PC-3 (cell line): ENCODE measurements around the gene TRPM2. TPM values are rescaled to one million over a fixed set of nuclear protein-coding genes. Genes with fewer than 3 reads are reported as not detected.

Experiments used
- ATAC-seq: fragments of 200-7000 bp; cut with Tn5 transposase; 2 replicates; pipeline ENCODE4 v1.9.1; 2020; ENCODE audit warnings: mild to moderate bottlenecking, moderate library complexity
- BruUV-seq: library from RNA; stranded (reverse); fragments of 400-500 nt; replicated peaks from 2 replicates; lab custom pipeline; 2021; lab: Mats Ljungman, UMichigan
- CTCF ChIA-PET: fragments of 300-600 bp; sonication (Branson Sonifier 250); formaldehyde crosslinking; loops from one replicate; lab custom pipeline; 2022; ENCODE audit warnings: antibody characterized with exemption; lab: Charles Lee
- POLR2A ChIA-PET: fragments of 300-600 bp; sonication (Branson Sonifier 250); formaldehyde crosslinking; loops from one replicate; lab custom pipeline; 2022; ENCODE audit warnings: antibody characterized with exemption; ENCODE audit not compliant: unreplicated experiment; lab: Charles Lee
- DNase-seq: peaks from one replicate; pipeline ENCODE4 v3.0.0-alpha.2; 2015
- H2AFZ ChIP-seq: fragments of 300-600 bp; sonication (generic); 2 replicates; pipeline ENCODE4 v1.6.0; 2016; ENCODE audit warnings: antibody characterized with exemption, low read length
- H3F3A ChIP-seq: fragments of 300-600 bp; sonication (generic); one replicate; pipeline ENCODE4 v1.6.0; 2017; ENCODE audit warnings: antibody characterized with exemption, low read length, control low read depth, mild to moderate bottlenecking; ENCODE audit not compliant: unreplicated experiment
- H3K27ac ChIP-seq: fragments of 300-600 bp; sonication (generic); 2 replicates; pipeline ENCODE4 v1.5.1; 2016; ENCODE audit warnings: mild to moderate bottlenecking, low read length
- H3K27me3 ChIP-seq: fragments of 300-600 bp; sonication (generic); 2 replicates; pipeline ENCODE4 v1.6.1; 2016; ENCODE audit warnings: low read length, mixed read lengths
- H3K36me3 ChIP-seq: fragments of 300-600 bp; sonication (generic); 2 replicates; pipeline ENCODE4 v1.6.1; 2016; ENCODE audit warnings: low read depth, mixed run types, low read length, mixed read lengths
- H3K4me1 ChIP-seq: fragments of 300-600 bp; sonication (generic); 2 replicates; pipeline ENCODE4 v1.5.1; 2016; ENCODE audit warnings: low read length; ENCODE audit not compliant: insufficient read depth
- H3K4me2 ChIP-seq: fragments of 300-600 bp; sonication (generic); 2 replicates; pipeline ENCODE4 v1.6.0; 2016; ENCODE audit warnings: low read length
- H3K4me3 ChIP-seq: fragments of 300-600 bp; sonication (generic); 2 replicates; pipeline ENCODE4 v1.5.1; 2016; ENCODE audit warnings: mild to moderate bottlenecking, low read length, mixed read lengths
- H3K79me2 ChIP-seq: fragments of 300-600 bp; sonication (generic); 2 replicates; pipeline ENCODE4 v1.6.1; 2017; ENCODE audit warnings: low read length, mixed read lengths
- H3K9ac ChIP-seq: fragments of 300-600 bp; sonication (generic); 2 replicates; pipeline ENCODE4 v1.6.0; 2016; ENCODE audit warnings: mild to moderate bottlenecking, low read length
- H3K9me2 ChIP-seq: fragments of 300-600 bp; sonication (generic); replicated peaks from 2 replicates; pipeline ENCODE4 v1.6.1; 2016; ENCODE audit warnings: mixed run types, low read length, mixed read lengths
- H3K9me3 ChIP-seq: fragments of 300-600 bp; sonication (generic); 2 replicates; pipeline ENCODE4 v1.6.1; 2016; ENCODE audit warnings: low read length, mixed read lengths
- H4K20me1 ChIP-seq: fragments of 300-600 bp; sonication (generic); 2 replicates; pipeline ENCODE4 v1.6.1; 2016; ENCODE audit warnings: low read length, mixed read lengths
- EZH2 ChIP-seq: fragments of 300-600 bp; sonication (generic); IDR thresholded peaks from one replicate; pipeline ENCODE4 v1.6.1; 2017; ENCODE audit warnings: antibody characterized with exemption, mild to moderate bottlenecking, low read length; ENCODE audit not compliant: unreplicated experiment
- EZH2phosphoT487 ChIP-seq: fragments of 300-600 bp; sonication (generic); IDR thresholded peaks from 2 replicates; pipeline ENCODE4 v1.6.1; 2018; ENCODE audit warnings: mild to moderate bottlenecking, antibody characterized with exemption, low read length, borderline replicate concordance
- intact Hi-C: fragments of 100-400 bp; cut with micrococcal nuclease; formaldehyde crosslinking; loops from 2 replicates; pipeline ENCODE4 v1.9.0; 2023
- total RNA-seq: library from RNA; depleted of rRNA; stranded (reverse); fragments of >200 nt; gene quantifications from 2 replicates; pipeline ENCODE4 v1.2.3, GENCODE V29; 2014
- TF ChIP-seq, protein P1 (sequence below): fragments of 300-600 bp; sonication (generic); conservative IDR thresholded peaks from 2 replicates; pipeline ENCODE4 v1.5.1; 2017; ENCODE audit warnings: antibody characterized with exemption, low read depth, mild to moderate bottlenecking, low read length

Gene TRPM2
- total RNA-seq, 1 experiment from 2014 or later: 50.0 TPM

DNA sequence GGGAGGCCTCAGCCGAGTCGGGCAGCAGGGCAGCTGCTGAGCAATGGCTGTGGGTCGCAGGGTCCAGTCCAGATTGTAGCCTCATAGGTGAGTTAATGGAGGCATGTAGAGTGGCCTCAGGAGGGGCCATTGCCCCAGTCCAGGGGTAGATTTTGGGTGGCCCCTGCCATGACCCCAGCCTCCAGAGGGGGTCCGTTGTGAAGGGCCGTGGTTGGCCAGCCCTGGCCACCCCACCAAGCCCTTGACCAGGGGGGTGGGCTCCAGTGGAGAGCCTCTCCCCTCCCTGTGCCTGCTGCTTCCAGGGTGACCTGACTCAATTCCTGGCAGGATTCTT is 26.1 kb downstream of the TRPM2 start:
- ATAC-seq (no peak), DNase-seq (no peak)
- TF ChIP-seq EZH2 (no peak), EZH2phosphoT487 (no peak)
- TF ChIP-seq, protein P1, sequence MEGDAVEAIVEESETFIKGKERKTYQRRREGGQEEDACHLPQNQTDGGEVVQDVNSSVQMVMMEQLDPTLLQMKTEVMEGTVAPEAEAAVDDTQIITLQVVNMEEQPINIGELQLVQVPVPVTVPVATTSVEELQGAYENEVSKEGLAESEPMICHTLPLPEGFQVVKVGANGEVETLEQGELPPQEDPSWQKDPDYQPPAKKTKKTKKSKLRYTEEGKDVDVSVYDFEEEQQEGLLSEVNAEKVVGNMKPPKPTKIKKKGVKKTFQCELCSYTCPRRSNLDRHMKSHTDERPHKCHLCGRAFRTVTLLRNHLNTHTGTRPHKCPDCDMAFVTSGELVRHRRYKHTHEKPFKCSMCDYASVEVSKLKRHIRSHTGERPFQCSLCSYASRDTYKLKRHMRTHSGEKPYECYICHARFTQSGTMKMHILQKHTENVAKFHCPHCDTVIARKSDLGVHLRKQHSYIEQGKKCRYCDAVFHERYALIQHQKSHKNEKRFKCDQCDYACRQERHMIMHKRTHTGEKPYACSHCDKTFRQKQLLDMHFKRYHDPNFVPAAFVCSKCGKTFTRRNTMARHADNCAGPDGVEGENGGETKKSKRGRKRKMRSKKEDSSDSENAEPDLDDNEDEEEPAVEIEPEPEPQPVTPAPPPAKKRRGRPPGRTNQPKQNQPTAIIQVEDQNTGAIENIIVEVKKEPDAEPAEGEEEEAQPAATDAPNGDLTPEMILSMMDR: no peak
- Histone ChIP-seq H3K79me2 (no peaks in the 10 kb centered on the region), H3K4me2 (no peak overlapping the region), H4K20me1 (no peaks in the 10 kb centered on the region), H3K27me3 (peaks cover 4% of the 10 kb centered on the region; the same call in 1 of the 2 replicates), H3F3A (no peaks in the 10 kb centered on the region), H2AFZ (no peak overlapping the region), H3K9me3 (peaks cover 8% of the 10 kb centered on the region; the same call in 1 of the 2 replicates), H3K27ac (no peak overlapping the region), H3K9me2 (no peaks in the 10 kb centered on the region), H3K4me1 (no peaks in the 10 kb centered on the region), H3K36me3 (no peaks in the 10 kb centered on the region), H3K4me3 (no peak overlapping the region), H3K9ac (no peak overlapping the region)
- ChIA-PET CTCF (no interaction called here), POLR2A (no interaction called here)
- no TSS peak for BruUV-seq
- intact Hi-C loops: no loop called here

DNA sequence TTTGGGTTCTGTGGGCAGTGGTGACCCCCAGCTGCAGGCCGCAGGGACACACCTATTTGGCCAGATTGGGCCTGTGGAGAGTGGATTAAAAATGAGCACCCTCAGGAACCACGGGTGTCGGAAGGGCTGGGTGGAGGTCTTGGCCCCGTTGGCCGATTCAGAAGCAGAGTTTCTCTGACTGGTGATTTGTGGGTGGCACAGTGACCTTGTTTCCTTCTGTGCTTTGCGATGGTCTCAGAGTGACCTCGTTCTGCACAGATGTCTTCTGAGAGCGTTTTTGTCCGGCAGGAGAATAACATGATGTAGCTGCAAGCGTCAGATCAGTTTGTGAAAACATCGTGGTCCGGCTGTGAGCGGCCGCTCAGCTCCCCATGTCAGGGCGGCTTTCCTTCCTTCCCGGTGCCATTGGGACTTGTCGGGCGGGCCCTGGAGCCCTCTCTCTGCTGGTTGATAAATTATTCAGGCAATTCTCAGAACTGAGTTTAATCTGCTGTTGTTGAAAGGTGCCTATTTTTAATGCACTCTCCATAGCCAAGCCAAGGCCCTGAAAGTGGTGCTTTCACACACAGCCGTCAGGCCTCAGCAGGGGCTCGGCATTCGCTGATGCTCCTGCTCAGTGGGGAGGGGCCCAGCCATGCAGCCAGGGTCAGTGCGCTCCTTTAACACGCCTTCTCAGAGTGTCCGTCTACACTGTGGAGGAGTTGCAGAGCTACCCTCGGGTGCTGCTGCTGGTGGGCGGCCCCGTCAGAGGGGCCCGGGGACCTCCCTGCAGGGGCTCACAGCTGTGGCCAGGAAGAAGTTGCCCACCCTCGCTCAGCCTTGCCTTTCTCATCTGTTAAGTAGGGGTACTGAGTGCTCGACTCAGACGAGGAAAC is 26.8 kb downstream of the TRPM2 start:
- POLR2A ChIA-PET: no interaction called here
- no peak for ATAC-seq

More for the DNA sequence above, 26.8 kb downstream of the TRPM2 start:
- Histone ChIP-seq H3K27me3 (peaks cover 4% of the 10 kb centered on the region; the same call in 1 of the 2 replicates), H3F3A (no peaks in the 10 kb centered on the region), H3K9me2 (no peaks in the 10 kb centered on the region), H3K36me3 (no peaks in the 10 kb centered on the region), H3K4me2 (no peak overlapping the region), H4K20me1 (no peaks in the 10 kb centered on the region), H2AFZ (no peak overlapping the region), H3K79me2 (no peaks in the 10 kb centered on the region), H3K4me3 (no peak overlapping the region), H3K9me3 (peaks cover 15% of the 10 kb centered on the region; the same call in 1 of the 2 replicates), H3K4me1 (no peaks in the 10 kb centered on the region), H3K9ac (no peak overlapping the region), H3K27ac (no peak overlapping the region)
- intact Hi-C loops: no loop called here
- no TSS peak for BruUV-seq
- CTCF ChIA-PET: no interaction called here
- no peak for TF ChIP-seq EZH2
- no peak for TF ChIP-seq EZH2phosphoT487
- TF ChIP-seq, protein P1: no peak
- no peak for DNase-seq
